Loucy (cell line): ENCODE measurements around the gene CBLC.

Experiments used
- CTCF ChIP-seq: fragments of 200-600 bp; sonication (generic); conservative IDR thresholded peaks from 2 replicates; pipeline ENCODE4 v1.5.1; 2014; ENCODE audit warnings: mild to moderate bottlenecking, antibody characterized with exemption, low read length
- EZH2phosphoT487 ChIP-seq: fragments of 200-600 bp; IDR thresholded peaks from 2 replicates; pipeline ENCODE4 v1.6.1; 2018; ENCODE audit warnings: antibody characterized with exemption, mild to moderate bottlenecking, moderate library complexity, borderline replicate concordance

GRCh38 chr19:44765033-44765948, 12.4 kb upstream of the CBLC start:
- no peak for TF ChIP-seq CTCF
- no peak for TF ChIP-seq EZH2phosphoT487
